Activated CD4-positive, alpha-beta T cell treated with anti-CD3 and anti-CD28 coated beads, Interleukin-2, amount 10 ng/mL, durations not matched to agents 7 days and 5 days (primary cell): ENCODE results near the gene CEP76. TPM values are rescaled to one million over a fixed set of nuclear protein-coding genes. Genes with fewer than 3 reads are reported as not detected.
"Not testable (repeated sequence)": the region's sequence is repeated elsewhere in the genome, so short reads cannot be mapped to it uniquely, and the experiment has no call there.

Experiments
- CTCF ChIA-PET: fragments of 350-600 bp; sonication (Branson Sonifier 250); formaldehyde crosslinking; loops from one replicate; lab custom pipeline; 2021; ENCODE audit warnings: antibody characterized with exemption; lab: Charles Lee
- POLR2A ChIA-PET: fragments of 350-600 bp; sonication (Branson Sonifier 250); formaldehyde crosslinking; loops from one replicate; lab custom pipeline; 2021; ENCODE audit warnings: antibody characterized with exemption; lab: Charles Lee
- DNase-seq: peaks from one replicate; pipeline ENCODE4 v3.0.0-alpha.2; 2020
- H3K27ac Mint-ChIP-seq: one replicate; pipeline ENCODE4 v1.8.0; 2021; ENCODE audit warnings: mild to moderate bottlenecking, moderate library complexity, mixed read lengths
- H3K27me3 Mint-ChIP-seq: one replicate; pipeline ENCODE4 v1.8.0; 2021; ENCODE audit warnings: mixed read lengths
- H3K36me3 Mint-ChIP-seq: one replicate; pipeline ENCODE4 v1.8.0; 2021; ENCODE audit warnings: low read depth, mixed read lengths
- H3K4me1 Mint-ChIP-seq: one replicate; pipeline ENCODE4 v1.8.0; 2021; ENCODE audit warnings: mixed read lengths
- H3K4me3 Mint-ChIP-seq: one replicate; pipeline ENCODE4 v1.8.0; 2021; ENCODE audit warnings: mild to moderate bottlenecking, moderate library complexity, mixed read lengths
- H3K9me3 Mint-ChIP-seq: one replicate; pipeline ENCODE4 v1.8.0; 2021; ENCODE audit warnings: mixed read lengths
- total RNA-seq, 2 experiments: library from RNA; stranded (reverse); gene quantifications; one replicate each; pipeline ENCODE4 v1.2.3, GENCODE V29; 2021

Gene CEP76
- total RNA-seq, 2 experiments from 2014 or later, result 16.2 to 19.2 TPM

DNA sequence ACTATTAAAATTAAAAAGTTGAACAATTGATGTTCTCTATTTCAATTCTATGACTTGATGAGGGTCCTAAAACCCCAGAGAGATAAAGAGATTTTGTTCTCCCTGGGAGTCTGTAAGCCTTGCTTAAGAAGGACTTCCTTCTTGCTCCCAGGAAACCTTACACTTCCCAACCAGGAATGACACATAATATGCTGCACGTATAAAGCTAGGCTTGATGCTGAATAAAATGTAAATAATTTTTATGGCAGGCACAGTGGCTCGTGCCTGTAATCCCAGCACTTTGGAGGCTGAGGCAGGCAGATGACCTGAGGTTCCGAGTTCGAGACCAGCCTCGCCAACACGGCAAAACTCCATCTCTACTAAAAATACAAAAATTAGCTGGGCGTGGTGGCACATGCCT lies 72.4 kb downstream of the CEP76 start:
- Mint-ChIP-seq H3K4me3 (no peak overlapping the region), H3K4me1 (no peaks in the 10 kb centered on the region), H3K27me3 (peaks cover 3% of the 10 kb centered on the region), H3K27ac (no peak overlapping the region), H3K36me3 (no peaks in the 10 kb centered on the region), H3K9me3 (no peaks in the 10 kb centered on the region)
- DNase-seq, result no peak
- CTCF ChIA-PET, result interaction anchor here (1.0 kb wide), 1 partner anchor 41 kb away, joined by 3 read pairs; no protein-coding TSS in a partner anchor
- POLR2A ChIA-PET, result no interaction called here

- Mint-ChIP-seq H3K27ac (no peak overlapping the region), H3K9me3 (no peaks in the 10 kb centered on the region), H3K4me1 (no peaks in the 10 kb centered on the region), H3K4me3 (no peak overlapping the region), H3K36me3 (no peaks in the 10 kb centered on the region), H3K27me3 (peaks cover 3% of the 10 kb centered on the region)
- CTCF ChIA-PET, result interaction anchor here (0.6 to 1.0 kb wide), 2 partner anchors 40 to 236 kb away, joined by 3 read pairs; no protein-coding TSS in a partner anchor
- POLR2A ChIA-PET, result no interaction called here
- DNase-seq, result no peak
These were observed 73.5 kb downstream of the CEP76 start for GRCh38 chr18:12628706-12629702.

- H3K4me1 Mint-ChIP-seq, H3K4me3 Mint-ChIP-seq, POLR2A ChIA-PET, CTCF ChIA-PET, H3K36me3 Mint-ChIP-seq, H3K27me3 Mint-ChIP-seq, H3K9me3 Mint-ChIP-seq, DNase-seq, H3K27ac Mint-ChIP-seq: not testable (repeated sequence)
These were observed 75.3 kb downstream of the CEP76 start for GRCh38 chr18:12627199-12627598.

- Mint-ChIP-seq H3K36me3 (no peaks in the 10 kb centered on the region), H3K27me3 (peaks cover 16% of the 10 kb centered on the region), H3K27ac (no peak overlapping the region), H3K9me3 (no peaks in the 10 kb centered on the region), H3K4me1 (no peaks in the 10 kb centered on the region), H3K4me3 (no peak overlapping the region)
- ChIA-PET CTCF (no interaction called here), POLR2A (no interaction called here)
- DNase-seq, result no peak
These were observed 77.3 kb downstream of the CEP76 start for GRCh38 chr18:12625241-12625640.

Other genes with a start within 250 kb of the CEP76 start
- 1 to 10 TPM; 1.3 to 2.9 TPM for gene SPIRE1, start 44.6 kb downstream of the CEP76 start, total RNA-seq
- gene PSMG2, start 319 bp upstream of the CEP76 start, total RNA-seq, result 100 to 1,000 TPM; 112 to 133 TPM
- gene PTPN2, start 181.5 kb upstream of the CEP76 start, total RNA-seq, result 10 to 100 TPM; 61.0 to 69.7 TPM
- 10 to 100 TPM; 50.5 to 54.3 TPM for gene SEH1L, start 245.3 kb upstream of the CEP76 start, total RNA-seq